PC-3 (cell line): ENCODE measurements around the gene SPRY4. TPM values are rescaled to one million over a fixed set of nuclear protein-coding genes. Genes with fewer than 3 reads are reported as not detected.
"Not testable (repeated sequence)": the region's sequence is repeated elsewhere in the genome, so short reads cannot be mapped to it uniquely, and the experiment has no call there.

Experiments
- ATAC-seq: fragments of 200-7000 bp; cut with Tn5 transposase; 2 replicates; pipeline ENCODE4 v1.9.1; 2020; ENCODE audit warnings: mild to moderate bottlenecking, moderate library complexity
- BruUV-seq: library from RNA; stranded (reverse); fragments of 400-500 nt; replicated peaks from 2 replicates; lab custom pipeline; 2021; lab: Mats Ljungman, UMichigan
- CTCF ChIA-PET: fragments of 300-600 bp; sonication (Branson Sonifier 250); formaldehyde crosslinking; loops from one replicate; lab custom pipeline; 2022; ENCODE audit warnings: antibody characterized with exemption; lab: Charles Lee
- POLR2A ChIA-PET: fragments of 300-600 bp; sonication (Branson Sonifier 250); formaldehyde crosslinking; loops from one replicate; lab custom pipeline; 2022; ENCODE audit warnings: antibody characterized with exemption; ENCODE audit not compliant: unreplicated experiment; lab: Charles Lee
- DNase-seq: peaks from one replicate; pipeline ENCODE4 v3.0.0-alpha.2; 2015
- H2AFZ ChIP-seq: fragments of 300-600 bp; sonication (generic); 2 replicates; pipeline ENCODE4 v1.6.0; 2016; ENCODE audit warnings: antibody characterized with exemption, low read length
- H3F3A ChIP-seq: fragments of 300-600 bp; sonication (generic); one replicate; pipeline ENCODE4 v1.6.0; 2017; ENCODE audit warnings: antibody characterized with exemption, low read length, control low read depth, mild to moderate bottlenecking; ENCODE audit not compliant: unreplicated experiment
- H3K27ac ChIP-seq: fragments of 300-600 bp; sonication (generic); 2 replicates; pipeline ENCODE4 v1.5.1; 2016; ENCODE audit warnings: mild to moderate bottlenecking, low read length
- H3K27me3 ChIP-seq: fragments of 300-600 bp; sonication (generic); 2 replicates; pipeline ENCODE4 v1.6.1; 2016; ENCODE audit warnings: low read length, mixed read lengths
- H3K36me3 ChIP-seq: fragments of 300-600 bp; sonication (generic); 2 replicates; pipeline ENCODE4 v1.6.1; 2016; ENCODE audit warnings: low read depth, mixed run types, low read length, mixed read lengths
- H3K4me1 ChIP-seq: fragments of 300-600 bp; sonication (generic); 2 replicates; pipeline ENCODE4 v1.5.1; 2016; ENCODE audit warnings: low read length; ENCODE audit not compliant: insufficient read depth
- H3K4me2 ChIP-seq: fragments of 300-600 bp; sonication (generic); 2 replicates; pipeline ENCODE4 v1.6.0; 2016; ENCODE audit warnings: low read length
- H3K4me3 ChIP-seq: fragments of 300-600 bp; sonication (generic); 2 replicates; pipeline ENCODE4 v1.5.1; 2016; ENCODE audit warnings: mild to moderate bottlenecking, low read length, mixed read lengths
- H3K79me2 ChIP-seq: fragments of 300-600 bp; sonication (generic); 2 replicates; pipeline ENCODE4 v1.6.1; 2017; ENCODE audit warnings: low read length, mixed read lengths
- H3K9ac ChIP-seq: fragments of 300-600 bp; sonication (generic); 2 replicates; pipeline ENCODE4 v1.6.0; 2016; ENCODE audit warnings: mild to moderate bottlenecking, low read length
- H3K9me2 ChIP-seq: fragments of 300-600 bp; sonication (generic); replicated peaks from 2 replicates; pipeline ENCODE4 v1.6.1; 2016; ENCODE audit warnings: mixed run types, low read length, mixed read lengths
- H3K9me3 ChIP-seq: fragments of 300-600 bp; sonication (generic); 2 replicates; pipeline ENCODE4 v1.6.1; 2016; ENCODE audit warnings: low read length, mixed read lengths
- H4K20me1 ChIP-seq: fragments of 300-600 bp; sonication (generic); 2 replicates; pipeline ENCODE4 v1.6.1; 2016; ENCODE audit warnings: low read length, mixed read lengths
- CTCF ChIP-seq: fragments of 300-600 bp; sonication (generic); conservative IDR thresholded peaks from 2 replicates; pipeline ENCODE4 v1.5.1; 2017; ENCODE audit warnings: antibody characterized with exemption, low read depth, mild to moderate bottlenecking, low read length
- EZH2 ChIP-seq: fragments of 300-600 bp; sonication (generic); IDR thresholded peaks from one replicate; pipeline ENCODE4 v1.6.1; 2017; ENCODE audit warnings: antibody characterized with exemption, mild to moderate bottlenecking, low read length; ENCODE audit not compliant: unreplicated experiment
- EZH2phosphoT487 ChIP-seq: fragments of 300-600 bp; sonication (generic); IDR thresholded peaks from 2 replicates; pipeline ENCODE4 v1.6.1; 2018; ENCODE audit warnings: mild to moderate bottlenecking, antibody characterized with exemption, low read length, borderline replicate concordance
- intact Hi-C: fragments of 100-400 bp; cut with micrococcal nuclease; formaldehyde crosslinking; loops from 2 replicates; pipeline ENCODE4 v1.9.0; 2023
- total RNA-seq: library from RNA; depleted of rRNA; stranded (reverse); fragments of >200 nt; gene quantifications from 2 replicates; pipeline ENCODE4 v1.2.3, GENCODE V29; 2014

Gene SPRY4
- total RNA-seq, 1 experiment from 2014 or later: 38.4 TPM

GRCh38 chr5:142363619-142363963 lies 38.8 kb upstream of the SPRY4 start:
- intact Hi-C loops: loop anchor here (5.0 kb wide), 1 partner anchor 211 kb away; no protein-coding TSS in a partner anchor
- Histone ChIP-seq H3F3A (no peaks in the 10 kb centered on the region), H3K4me2 (no peak overlapping the region), H2AFZ (no peak overlapping the region), H3K79me2 (no peaks in the 10 kb centered on the region), H3K27me3 (no peaks in the 10 kb centered on the region), H3K27ac (no peak overlapping the region), H4K20me1 (no peaks in the 10 kb centered on the region), H3K9ac (no peak overlapping the region), H3K36me3 (no peaks in the 10 kb centered on the region), H3K9me3 (no peaks in the 10 kb centered on the region), H3K9me2 (no peaks in the 10 kb centered on the region), H3K4me1 (peaks cover 20% of the 10 kb centered on the region), H3K4me3 (no peak overlapping the region)
- POLR2A ChIA-PET: no interaction called here
- ATAC-seq (no peak), DNase-seq (no peak)
- BruUV-seq: no TSS peak
- no peak for TF ChIP-seq CTCF
- no peak for TF ChIP-seq EZH2phosphoT487
- TF ChIP-seq EZH2: no peak
- CTCF ChIA-PET: no interaction called here

GRCh38 chr5:142362193-142362592 lies 37.4 kb upstream of the SPRY4 start:
- ATAC-seq, H3K79me2 ChIP-seq, H4K20me1 ChIP-seq, CTCF ChIA-PET, H3K9ac ChIP-seq, H3F3A ChIP-seq, H3K9me2 ChIP-seq, H3K9me3 ChIP-seq, H3K36me3 ChIP-seq, H3K4me2 ChIP-seq, DNase-seq, H3K27me3 ChIP-seq, BruUV-seq, POLR2A ChIA-PET, H3K4me3 ChIP-seq, H2AFZ ChIP-seq: not testable (repeated sequence)
- peaks cover 27% of the 10 kb centered on the region for H3K4me1 ChIP-seq
- intact Hi-C loops: loop anchor here (5.0 kb wide), 1 partner anchor 210 kb away; no protein-coding TSS in a partner anchor
- peak overlapping the region; percentile 52 for H3K27ac ChIP-seq

- BruUV-seq: no TSS peak
- H3K9ac ChIP-seq: peak overlapping the region; percentile 47
- H3K79me2 ChIP-seq: no peaks in the 10 kb centered on the region
- peak; percentile 75 for DNase-seq
- no peaks in the 10 kb centered on the region for H3K36me3 ChIP-seq
- peak overlapping the region; percentile 36 for H3K27ac ChIP-seq
- no peaks in the 10 kb centered on the region for H3K9me3 ChIP-seq
- H4K20me1 ChIP-seq: no peaks in the 10 kb centered on the region
- peak; percentile 69 for ATAC-seq
- peak overlapping the region; percentile 12; the same call in 1 of the 2 replicates for H3K4me3 ChIP-seq
- TF ChIP-seq CTCF: no peak
- TF ChIP-seq EZH2phosphoT487: no peak
- no peak for TF ChIP-seq EZH2
- H3K4me2 ChIP-seq: peak overlapping the region; percentile 68
- H3K9me2 ChIP-seq: no peaks in the 10 kb centered on the region
- H3K4me1 ChIP-seq: peaks cover 31% of the 10 kb centered on the region
- ChIA-PET POLR2A (no interaction called here), CTCF (no interaction called here)
- intact Hi-C loops: loop anchor here (5.0 kb wide), 1 partner anchor 208 kb away; no protein-coding TSS in a partner anchor
- no peaks in the 10 kb centered on the region for H3F3A ChIP-seq
- no peaks in the 10 kb centered on the region for H3K27me3 ChIP-seq
- no peak overlapping the region for H2AFZ ChIP-seq
These were observed 35.8 kb upstream of the SPRY4 start for GRCh38 chr5:142360607-142361120.
